Endothelial cell (in vitro differentiated cells): ENCODE measurements around the gene GNG12. TPM values are rescaled to one million over a fixed set of nuclear protein-coding genes. Genes with fewer than 3 reads are reported as not detected.
"Not testable (repeated sequence)": the region's sequence is repeated elsewhere in the genome, so short reads cannot be mapped to it uniquely, and the experiment has no call there.

Experiments used
- DNase-seq: peaks from one replicate; pipeline ENCODE4 v3.0.0; 2021; ENCODE audit warnings: low spot score
- H3K27ac Mint-ChIP-seq: one replicate; pipeline ENCODE4 v1.8.0; 2021; ENCODE audit warnings: mixed read lengths, inconsistent platforms; ENCODE audit not compliant: unreplicated experiment
- H3K27me3 Mint-ChIP-seq: one replicate; pipeline ENCODE4 v1.8.0; 2021; ENCODE audit warnings: mild to moderate bottlenecking, moderate library complexity, mixed read lengths, inconsistent platforms; ENCODE audit not compliant: unreplicated experiment
- H3K36me3 Mint-ChIP-seq: one replicate; pipeline ENCODE4 v1.8.0; 2021; ENCODE audit warnings: mild to moderate bottlenecking, low read depth, mixed read lengths, inconsistent platforms; ENCODE audit not compliant: unreplicated experiment
- H3K4me1 Mint-ChIP-seq: one replicate; pipeline ENCODE4 v1.8.0; 2021; ENCODE audit warnings: mild to moderate bottlenecking, mixed read lengths, inconsistent platforms; ENCODE audit not compliant: unreplicated experiment
- H3K4me3 Mint-ChIP-seq: one replicate; pipeline ENCODE4 v1.8.0; 2021; ENCODE audit warnings: mild to moderate bottlenecking, mixed read lengths, inconsistent platforms; ENCODE audit not compliant: unreplicated experiment
- H3K9me3 Mint-ChIP-seq: one replicate; pipeline ENCODE4 v1.8.0; 2021; ENCODE audit warnings: mixed read lengths, inconsistent platforms; ENCODE audit not compliant: unreplicated experiment
- total RNA-seq: library from RNA; stranded (reverse); fragmentation: NEBNext Ultra II Directional; extraction: Animal tissue kit (Norgen Biotek cat#: 25700); gene quantifications from one replicate; pipeline ENCODE4 v1.2.1, GENCODE V29; 2021; ENCODE audit not compliant: unreplicated experiment
- TF ChIP-seq, protein P1 (sequence below): fragments of 200-600 bp; sonication (generic); IDR thresholded peaks from one replicate; pipeline ENCODE4 v1.5.0; 2021; ENCODE audit warnings: antibody characterized with exemption; ENCODE audit not compliant: unreplicated experiment

GNG12 gene
- total RNA-seq, 1 donor from 2014 or later, result 26.2 TPM

DNA sequence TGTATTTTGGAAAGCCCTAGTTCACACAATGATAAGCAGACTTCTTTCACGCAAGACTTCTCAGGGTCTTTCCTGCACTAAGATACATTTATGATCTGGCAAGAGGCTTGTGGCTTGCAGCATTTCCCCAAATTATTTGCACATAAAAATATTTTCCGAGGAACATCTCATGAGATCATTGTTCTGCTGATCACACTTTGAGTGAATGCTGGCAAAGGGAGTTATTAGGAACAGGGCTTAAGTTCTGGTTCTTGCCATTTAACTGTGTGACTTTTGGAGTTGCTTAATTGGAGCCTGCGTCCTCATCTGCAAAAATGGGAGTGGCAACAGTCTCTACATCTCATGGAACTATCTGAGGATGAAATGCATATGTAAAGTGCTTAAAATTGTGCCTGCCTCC, 98.1 kb downstream of the GNG12 start:
- Mint-ChIP-seq H3K27ac (no peak overlapping the region), H3K4me1 (peaks cover 36% of the 10 kb centered on the region)

DNA sequence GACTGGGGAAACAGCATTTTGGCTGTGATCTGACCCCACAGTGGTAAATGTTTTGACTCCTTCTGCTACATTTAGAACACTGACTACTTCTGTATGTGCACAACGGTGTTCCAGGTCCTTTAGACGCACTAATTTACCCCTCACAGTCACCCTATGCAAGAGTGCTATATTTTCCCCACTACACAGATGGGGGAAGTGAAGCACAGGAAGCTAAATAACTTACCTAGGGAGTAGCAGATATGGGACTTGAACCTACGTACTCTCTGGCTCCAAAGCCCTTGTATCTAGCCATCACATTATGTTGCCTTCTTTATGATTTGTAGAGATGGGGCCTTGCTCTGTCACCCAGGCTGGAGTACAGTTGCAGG, 99.0 kb downstream of the GNG12 start:
- no peak overlapping the region for H3K4me3 Mint-ChIP-seq
- DNase-seq, result no peak
- H3K4me1 Mint-ChIP-seq, result peaks cover 36% of the 10 kb centered on the region
- no peak overlapping the region for H3K27ac Mint-ChIP-seq
- TF ChIP-seq, protein P1, sequence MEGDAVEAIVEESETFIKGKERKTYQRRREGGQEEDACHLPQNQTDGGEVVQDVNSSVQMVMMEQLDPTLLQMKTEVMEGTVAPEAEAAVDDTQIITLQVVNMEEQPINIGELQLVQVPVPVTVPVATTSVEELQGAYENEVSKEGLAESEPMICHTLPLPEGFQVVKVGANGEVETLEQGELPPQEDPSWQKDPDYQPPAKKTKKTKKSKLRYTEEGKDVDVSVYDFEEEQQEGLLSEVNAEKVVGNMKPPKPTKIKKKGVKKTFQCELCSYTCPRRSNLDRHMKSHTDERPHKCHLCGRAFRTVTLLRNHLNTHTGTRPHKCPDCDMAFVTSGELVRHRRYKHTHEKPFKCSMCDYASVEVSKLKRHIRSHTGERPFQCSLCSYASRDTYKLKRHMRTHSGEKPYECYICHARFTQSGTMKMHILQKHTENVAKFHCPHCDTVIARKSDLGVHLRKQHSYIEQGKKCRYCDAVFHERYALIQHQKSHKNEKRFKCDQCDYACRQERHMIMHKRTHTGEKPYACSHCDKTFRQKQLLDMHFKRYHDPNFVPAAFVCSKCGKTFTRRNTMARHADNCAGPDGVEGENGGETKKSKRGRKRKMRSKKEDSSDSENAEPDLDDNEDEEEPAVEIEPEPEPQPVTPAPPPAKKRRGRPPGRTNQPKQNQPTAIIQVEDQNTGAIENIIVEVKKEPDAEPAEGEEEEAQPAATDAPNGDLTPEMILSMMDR, result no peak
- no peaks in the 10 kb centered on the region for H3K9me3 Mint-ChIP-seq
- H3K36me3 Mint-ChIP-seq, result no peaks in the 10 kb centered on the region
- H3K27me3 Mint-ChIP-seq, result peaks cover 1% of the 10 kb centered on the region

More for the DNA sequence above, 98.1 kb downstream of the GNG12 start:
- DNase-seq, result no peak
- H3K4me3 Mint-ChIP-seq, result no peak overlapping the region
- no peaks in the 10 kb centered on the region for H3K36me3 Mint-ChIP-seq
- H3K9me3 Mint-ChIP-seq, result no peaks in the 10 kb centered on the region
- peaks cover 2% of the 10 kb centered on the region for H3K27me3 Mint-ChIP-seq
- TF ChIP-seq, protein P1, result no peak

DNA sequence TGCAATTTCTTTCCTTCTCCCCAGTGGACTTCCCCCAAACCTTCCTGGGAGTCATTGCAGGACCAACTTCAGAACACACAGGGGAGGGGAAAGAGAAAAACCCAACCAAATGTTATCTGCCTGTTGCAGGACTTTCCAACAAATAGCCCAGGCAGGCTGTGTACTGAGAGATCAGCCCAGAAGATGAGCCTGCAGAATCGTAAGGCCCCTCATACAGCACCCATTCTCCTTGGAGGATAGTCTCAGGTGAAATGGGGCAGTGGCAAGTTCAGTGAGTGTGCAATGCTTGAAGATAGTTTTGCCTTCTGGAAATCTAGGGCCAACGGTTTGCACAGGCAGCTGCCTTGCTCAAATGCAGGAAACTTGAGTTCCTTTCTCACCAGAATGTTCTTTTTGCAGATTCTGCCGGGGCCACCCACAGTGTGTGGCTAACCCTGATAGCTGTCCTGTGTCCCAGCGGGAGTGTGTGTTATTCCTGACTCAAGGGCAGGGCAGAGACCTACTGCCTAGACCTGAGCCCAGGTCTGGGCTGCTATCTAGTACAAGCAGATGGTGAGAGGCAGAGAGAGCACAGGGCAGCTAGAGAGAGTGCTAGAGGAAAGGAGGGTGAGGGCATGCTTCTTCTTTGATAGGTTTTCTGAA, 99.5 kb downstream of the GNG12 start:
- DNase-seq, result peak; percentile 24
- no peaks in the 10 kb centered on the region for H3K27me3 Mint-ChIP-seq
- H3K4me1 Mint-ChIP-seq, result peaks cover 36% of the 10 kb centered on the region
- H3K27ac Mint-ChIP-seq, result peak overlapping the region; percentile 27
- TF ChIP-seq, protein P1, result no peak
- H3K4me3 Mint-ChIP-seq, result no peak overlapping the region
- H3K9me3 Mint-ChIP-seq, result no peaks in the 10 kb centered on the region
- H3K36me3 Mint-ChIP-seq, result no peaks in the 10 kb centered on the region

DNA sequence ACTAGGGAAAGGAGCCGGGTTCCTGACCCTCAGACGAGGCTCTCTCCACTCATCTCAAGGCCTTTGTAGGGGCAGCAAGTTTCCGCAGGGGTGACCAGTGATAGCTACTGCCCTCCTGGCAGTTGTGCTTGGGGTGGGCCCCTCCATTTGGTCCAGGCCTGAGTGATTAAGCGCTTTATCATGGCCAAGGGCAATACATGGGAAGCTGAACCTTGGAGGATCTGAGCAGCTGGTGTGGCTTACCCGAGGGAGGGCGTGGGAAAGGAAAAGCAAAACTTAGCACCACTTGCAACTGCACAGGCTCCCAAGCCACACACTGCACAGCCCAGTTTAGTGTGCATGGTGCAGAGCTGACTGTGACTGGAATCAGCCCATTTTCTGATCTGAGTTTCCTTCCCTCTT, 100.5 kb downstream of the GNG12 start:
- Mint-ChIP-seq H3K27me3 (peaks cover 2% of the 10 kb centered on the region), H3K9me3 (no peaks in the 10 kb centered on the region), H3K4me3 (no peak overlapping the region), H3K36me3 (no peaks in the 10 kb centered on the region), H3K4me1 (peaks cover 36% of the 10 kb centered on the region), H3K27ac (no peak overlapping the region)
- TF ChIP-seq, protein P1, result no peak
- no peak for DNase-seq

DNA sequence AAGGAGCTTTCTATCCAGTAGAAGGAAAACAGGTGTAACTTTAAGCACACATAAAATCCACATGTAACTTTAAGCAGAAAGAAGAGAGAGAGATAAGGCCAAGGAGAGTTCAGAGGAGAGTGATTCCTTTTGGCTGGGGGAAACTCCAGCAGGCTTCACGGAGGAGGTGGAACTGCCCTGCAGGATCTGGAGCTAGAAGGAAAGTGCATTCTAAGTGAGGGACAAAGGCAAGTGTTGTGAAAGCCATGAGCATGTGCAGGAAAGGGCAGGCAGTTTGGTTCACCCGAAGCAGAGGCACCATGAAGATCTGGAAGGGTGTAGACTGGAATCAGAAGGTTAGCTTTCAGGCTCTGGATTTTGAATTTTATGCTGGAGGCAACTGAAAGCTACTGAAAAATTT, 101.9 kb downstream of the GNG12 start:
- Mint-ChIP-seq H3K4me3 (no peak overlapping the region), H3K27me3 (peaks cover 2% of the 10 kb centered on the region), H3K36me3 (no peaks in the 10 kb centered on the region), H3K9me3 (no peaks in the 10 kb centered on the region), H3K4me1 (peaks cover 28% of the 10 kb centered on the region), H3K27ac (no peak overlapping the region)
- TF ChIP-seq, protein P1, result no peak
- DNase-seq, result no peak

DNA sequence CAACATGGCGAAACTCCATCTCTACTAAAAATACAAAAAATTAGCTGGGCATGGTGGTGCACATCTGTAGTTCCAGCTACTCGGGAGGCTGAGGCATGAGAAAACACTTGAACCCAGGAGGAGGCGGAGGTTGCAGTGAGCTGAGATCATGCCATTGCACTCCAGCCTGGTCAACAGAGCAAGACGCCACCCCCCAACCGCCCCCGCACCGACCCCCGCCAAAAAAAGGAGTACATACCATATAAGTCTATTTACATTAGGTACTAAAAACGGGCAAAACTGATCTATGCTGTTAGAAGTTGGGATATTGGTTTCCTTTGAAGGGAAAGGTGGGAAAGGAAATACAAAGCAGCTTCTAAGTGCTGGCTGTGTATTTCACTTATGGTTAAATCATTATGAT, 103.0 kb downstream of the GNG12 start:
- not testable (repeated sequence) for H3K4me3 Mint-ChIP-seq, H3K27ac Mint-ChIP-seq, H3K9me3 Mint-ChIP-seq, DNase-seq, H3K36me3 Mint-ChIP-seq, H3K27me3 Mint-ChIP-seq
- peaks cover 21% of the 10 kb centered on the region for H3K4me1 Mint-ChIP-seq
